ENCODE measurements around the gene KRT14.
"Not testable (repeated sequence)": the region's sequence is repeated elsewhere in the genome, so short reads cannot be mapped to it uniquely, and the experiment has no call there.

Gene KRT14

GRCh38 chr17:41592601-41593305 is 6.1 kb upstream of the KRT14 start:
- H3K9ac ChIP-seq (ENCODE audit: low read length) = no peak overlapping the region
- H3K4me1 ChIP-seq (ENCODE audit: control insufficient read depth, low read depth, low read length) = no peaks in the 10 kb centered on the region
- no peaks in the 10 kb centered on the region for H3K27me3 ChIP-seq (ENCODE audit: control insufficient read depth, insufficient read depth, low read length)
- H3K27ac ChIP-seq (ENCODE audit: low read length) = no peak overlapping the region
- no peaks in the 10 kb centered on the region for H3K36me3 ChIP-seq (ENCODE audit: control insufficient read depth, low read depth, low read length)
- no peaks in the 10 kb centered on the region for H3K9me3 ChIP-seq (ENCODE audit: control insufficient read depth, low read depth, low read length)
- no peak overlapping the region for H3K4me3 ChIP-seq (ENCODE audit: low read length)

GRCh38 chr17:41589301-41589700 is 2.6 kb upstream of the KRT14 start:
- Histone ChIP-seq H3K27me3 (ENCODE audit: control insufficient read depth, insufficient read depth, low read length) (no peaks in the 10 kb centered on the region), H3K4me3 (ENCODE audit: low read length) (no peak overlapping the region), H3K36me3 (ENCODE audit: control insufficient read depth, low read depth, low read length) (no peaks in the 10 kb centered on the region), H3K4me1 (ENCODE audit: control insufficient read depth, low read depth, low read length) (no peaks in the 10 kb centered on the region), H3K27ac (ENCODE audit: low read length) (no peak overlapping the region), H3K9ac (ENCODE audit: low read length) (no peak overlapping the region), H3K9me3 (ENCODE audit: control insufficient read depth, low read depth, low read length) (no peaks in the 10 kb centered on the region)

- no peaks in the 10 kb centered on the region for H3K36me3 ChIP-seq (ENCODE audit: control insufficient read depth, low read depth, low read length)
- no peaks in the 10 kb centered on the region for H3K27me3 ChIP-seq (ENCODE audit: control insufficient read depth, insufficient read depth, low read length)
- H3K27ac ChIP-seq (ENCODE audit: low read length) = no peak overlapping the region
- no peak overlapping the region for H3K4me3 ChIP-seq (ENCODE audit: low read length)
- H3K4me1 ChIP-seq (ENCODE audit: control insufficient read depth, low read depth, low read length) = no peaks in the 10 kb centered on the region
- H3K9ac ChIP-seq (ENCODE audit: low read length) = no peak overlapping the region
- H3K9me3 ChIP-seq (ENCODE audit: control insufficient read depth, low read depth, low read length) = no peaks in the 10 kb centered on the region
These were observed 1.6 kb upstream of the KRT14 start for GRCh38 chr17:41588126-41588810.

- Histone ChIP-seq H3K4me3 (ENCODE audit: low read length) (no peak overlapping the region), H3K4me1 (ENCODE audit: control insufficient read depth, low read depth, low read length) (no peaks in the 10 kb centered on the region), H3K27ac (ENCODE audit: low read length) (no peak overlapping the region), H3K9ac (ENCODE audit: low read length) (no peak overlapping the region), H3K27me3 (ENCODE audit: control insufficient read depth, insufficient read depth, low read length) (no peaks in the 10 kb centered on the region), H3K36me3 (ENCODE audit: control insufficient read depth, low read depth, low read length) (no peaks in the 10 kb centered on the region), H3K9me3 (ENCODE audit: control insufficient read depth, low read depth, low read length) (no peaks in the 10 kb centered on the region)
These were observed 1.2 kb downstream of the KRT14 start for GRCh38 chr17:41585301-41586056.

- not testable (repeated sequence) for H3K27ac ChIP-seq (ENCODE audit: low read length); H3K4me3 ChIP-seq (ENCODE audit: low read length); H3K4me1 ChIP-seq (ENCODE audit: control insufficient read depth, low read depth, low read length); H3K9me3 ChIP-seq (ENCODE audit: control insufficient read depth, low read depth, low read length); H3K9ac ChIP-seq (ENCODE audit: low read length); H3K27me3 ChIP-seq (ENCODE audit: control insufficient read depth, insufficient read depth, low read length); H3K36me3 ChIP-seq (ENCODE audit: control insufficient read depth, low read depth, low read length)
These were observed 2.3 kb downstream of the KRT14 start for GRCh38 chr17:41584331-41584927.

- Histone ChIP-seq H3K4me1 (ENCODE audit: control insufficient read depth, low read depth, low read length) (no peaks in the 10 kb centered on the region), H3K36me3 (ENCODE audit: control insufficient read depth, low read depth, low read length) (no peaks in the 10 kb centered on the region), H3K27ac (ENCODE audit: low read length) (no peak overlapping the region), H3K9ac (ENCODE audit: low read length) (no peak overlapping the region), H3K27me3 (ENCODE audit: control insufficient read depth, insufficient read depth, low read length) (no peaks in the 10 kb centered on the region), H3K4me3 (ENCODE audit: low read length) (no peak overlapping the region), H3K9me3 (ENCODE audit: control insufficient read depth, low read depth, low read length) (no peaks in the 10 kb centered on the region)
These were observed 3.3 kb downstream of the KRT14 start for GRCh38 chr17:41583137-41584127.

- H3K4me3 ChIP-seq (ENCODE audit: low read length); H3K4me1 ChIP-seq (ENCODE audit: control insufficient read depth, low read depth, low read length); H3K27me3 ChIP-seq (ENCODE audit: control insufficient read depth, insufficient read depth, low read length); H3K9ac ChIP-seq (ENCODE audit: low read length); H3K27ac ChIP-seq (ENCODE audit: low read length); H3K9me3 ChIP-seq (ENCODE audit: control insufficient read depth, low read depth, low read length); H3K36me3 ChIP-seq (ENCODE audit: control insufficient read depth, low read depth, low read length): not testable (repeated sequence)
These were observed 4.4 kb downstream of the KRT14 start for GRCh38 chr17:41582061-41582968.

- Histone ChIP-seq H3K27ac (ENCODE audit: low read length) (no peak overlapping the region), H3K36me3 (ENCODE audit: control insufficient read depth, low read depth, low read length) (no peaks in the 10 kb centered on the region), H3K9ac (ENCODE audit: low read length) (no peak overlapping the region), H3K4me3 (ENCODE audit: low read length) (no peak overlapping the region), H3K9me3 (ENCODE audit: control insufficient read depth, low read depth, low read length) (no peaks in the 10 kb centered on the region), H3K4me1 (ENCODE audit: control insufficient read depth, low read depth, low read length) (no peaks in the 10 kb centered on the region), H3K27me3 (ENCODE audit: control insufficient read depth, insufficient read depth, low read length) (no peaks in the 10 kb centered on the region)
These were observed 5.2 kb downstream of the KRT14 start for GRCh38 chr17:41581366-41582060.

GRCh38 chr17:41580687-41581365 is 5.9 kb downstream of the KRT14 start:
- Histone ChIP-seq H3K9me3 (ENCODE audit: control insufficient read depth, low read depth, low read length) (no peaks in the 10 kb centered on the region), H3K9ac (ENCODE audit: low read length) (no peak overlapping the region), H3K4me3 (ENCODE audit: low read length) (no peak overlapping the region), H3K4me1 (ENCODE audit: control insufficient read depth, low read depth, low read length) (no peaks in the 10 kb centered on the region), H3K27me3 (ENCODE audit: control insufficient read depth, insufficient read depth, low read length) (no peaks in the 10 kb centered on the region), H3K27ac (ENCODE audit: low read length) (no peak overlapping the region), H3K36me3 (ENCODE audit: control insufficient read depth, low read depth, low read length) (no peaks in the 10 kb centered on the region)
